HFFc6 (cell line): Measurements from ENCODE around the gene MITF. TPM values are rescaled to one million over a fixed set of nuclear protein-coding genes. Genes with fewer than 3 reads are reported as not detected.

Experiments used
- DNase-seq: peaks from one replicate; pipeline ENCODE4 v3.0.0-alpha.2; 2018
- H3K27ac Mint-ChIP-seq: 2 replicates; pipeline ENCODE4 v1.8.0; 2020; ENCODE audit warnings: mild to moderate bottlenecking, mixed read lengths
- H3K27me3 Mint-ChIP-seq: 2 replicates; pipeline ENCODE4 v1.8.0; 2021; ENCODE audit warnings: mild to moderate bottlenecking, moderate library complexity, mixed read lengths; ENCODE audit not compliant: insufficient read depth
- H3K36me3 Mint-ChIP-seq: 2 replicates; pipeline ENCODE4 v1.8.0; 2021; ENCODE audit warnings: low read depth, mixed read lengths
- H3K4me1 Mint-ChIP-seq: 2 replicates; pipeline ENCODE4 v1.8.0; 2020; ENCODE audit warnings: low read depth, mixed read lengths
- H3K4me3 Mint-ChIP-seq: 2 replicates; pipeline ENCODE4 v1.8.0; 2020; ENCODE audit warnings: mild to moderate bottlenecking, moderate library complexity, mixed read lengths
- H3K9me3 Mint-ChIP-seq: 2 replicates; pipeline ENCODE4 v1.8.0; 2020; ENCODE audit warnings: mild to moderate bottlenecking, mixed read lengths
- CTCF ChIP-seq: fragments of 200-600 bp; sonication (generic); IDR thresholded peaks from 2 replicates; pipeline ENCODE4 v1.5.0; 2021; ENCODE audit warnings: antibody characterized with exemption, mild to moderate bottlenecking
- total RNA-seq, 6 experiments: library from RNA; stranded (reverse); fragmentation: NEBNext Ultra II Directional; extraction: Animal tissue kit (Norgen Biotek cat#: 25700); gene quantifications; 2 replicates in 1 of 6; 3 replicates in 5 of 6; pipeline ENCODE4 v1.2.3, GENCODE V29; 2021

Gene MITF
- total RNA-seq, 6 experiments from 2014 or later, result 23.3 to 38.2 (median 25.7) TPM

DNA sequence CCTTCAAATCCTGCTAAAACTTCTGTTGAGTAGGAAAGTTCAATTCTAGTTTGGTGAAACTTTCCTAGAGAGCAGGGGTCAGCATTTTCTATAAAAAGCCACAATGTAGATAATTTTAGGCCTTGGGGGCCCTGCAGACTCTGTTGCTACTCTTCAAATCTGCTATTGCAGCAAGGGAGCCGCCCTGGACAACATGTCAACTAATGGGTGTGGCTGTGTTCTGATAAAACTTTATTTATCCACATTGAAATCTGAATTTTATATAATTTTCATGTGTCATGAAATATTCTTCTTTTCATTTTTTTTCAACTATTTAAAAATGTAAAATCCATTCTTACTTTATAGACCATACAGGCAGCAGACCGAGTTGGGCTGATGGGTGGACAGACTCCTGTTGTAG, 192.8 kb downstream of the MITF start:
- TF ChIP-seq CTCF, result no peak
- no peak for DNase-seq
- Mint-ChIP-seq H3K27me3 (peaks cover under 1% of the 10 kb centered on the region), H3K4me1 (no peaks in the 10 kb centered on the region; the same call in 1 of the 2 replicates), H3K27ac (no peak overlapping the region), H3K9me3 (no peaks in the 10 kb centered on the region), H3K4me3 (no peak overlapping the region), H3K36me3 (peaks cover 7% of the 10 kb centered on the region)

- H3K27ac Mint-ChIP-seq, result no peak overlapping the region
- no peak for TF ChIP-seq CTCF
Measured at GRCh38 chr3:69932501-69932900, 193.2 kb downstream of the MITF start.

DNA sequence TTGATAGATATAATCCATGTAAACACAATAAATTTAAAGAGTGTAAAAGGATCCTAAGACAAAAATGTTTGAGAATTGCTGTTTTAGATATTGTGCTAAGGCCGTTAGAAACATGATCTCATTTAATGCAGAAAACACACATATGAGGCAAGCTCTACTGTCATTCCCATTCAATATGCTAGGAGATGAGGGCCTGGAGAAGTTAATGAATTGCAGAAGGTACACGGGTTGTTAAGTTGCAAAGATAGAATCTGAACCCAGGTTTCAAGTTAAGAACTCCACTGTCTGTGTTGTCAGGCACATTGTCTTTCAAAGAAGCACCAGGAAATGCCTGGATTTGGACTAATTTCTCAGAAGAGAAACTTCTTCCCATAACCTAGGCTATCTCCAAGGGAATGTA, 195.1 kb downstream of the MITF start:
- TF ChIP-seq CTCF, result no peak
- no peak for DNase-seq

More at GRCh38 chr3:69932501-69932900, 193.2 kb downstream of the MITF start:
- H3K9me3 Mint-ChIP-seq, result no peaks in the 10 kb centered on the region
- no peaks in the 10 kb centered on the region; the same call in 1 of the 2 replicates for H3K4me1 Mint-ChIP-seq
- DNase-seq, result no peak
- no peak overlapping the region for H3K4me3 Mint-ChIP-seq
- peaks cover 7% of the 10 kb centered on the region for H3K36me3 Mint-ChIP-seq
- H3K27me3 Mint-ChIP-seq, result no peaks in the 10 kb centered on the region; the same call in none of the 2 replicates

DNA sequence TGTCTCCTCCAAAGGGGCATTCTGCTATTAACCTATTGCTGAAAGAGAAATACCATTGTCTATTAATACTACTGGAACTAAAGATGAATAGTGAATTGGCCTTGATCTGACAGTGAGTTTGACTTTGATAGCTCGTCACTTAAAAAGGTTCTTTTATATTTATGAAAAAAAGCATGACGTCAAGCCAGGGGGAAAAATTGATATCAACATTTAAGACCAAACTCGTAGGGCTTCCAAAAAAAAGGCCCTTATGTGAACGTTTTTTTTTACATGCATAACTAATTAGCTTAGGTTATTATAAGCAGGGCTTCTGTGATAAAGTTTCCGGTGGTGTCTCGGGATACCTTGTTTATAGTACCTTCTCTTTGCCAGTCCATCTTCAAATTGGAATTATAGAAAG, 197.0 kb downstream of the MITF start:
- H3K36me3 Mint-ChIP-seq, result no peaks in the 10 kb centered on the region
- H3K4me1 Mint-ChIP-seq, result peaks cover 10% of the 10 kb centered on the region
- H3K27ac Mint-ChIP-seq, result no peak overlapping the region
- no peak for DNase-seq
- H3K9me3 Mint-ChIP-seq, result no peaks in the 10 kb centered on the region
- H3K4me3 Mint-ChIP-seq, result no peak overlapping the region
- no peak for TF ChIP-seq CTCF
- H3K27me3 Mint-ChIP-seq, result no peaks in the 10 kb centered on the region

More for the DNA sequence above, 195.1 kb downstream of the MITF start:
- Mint-ChIP-seq H3K4me1 (no peaks in the 10 kb centered on the region; the same call in 1 of the 2 replicates), H3K27ac (no peak overlapping the region), H3K27me3 (no peaks in the 10 kb centered on the region; the same call in 1 of the 2 replicates), H3K9me3 (no peaks in the 10 kb centered on the region), H3K4me3 (no peak overlapping the region), H3K36me3 (peaks cover 7% of the 10 kb centered on the region)

DNA sequence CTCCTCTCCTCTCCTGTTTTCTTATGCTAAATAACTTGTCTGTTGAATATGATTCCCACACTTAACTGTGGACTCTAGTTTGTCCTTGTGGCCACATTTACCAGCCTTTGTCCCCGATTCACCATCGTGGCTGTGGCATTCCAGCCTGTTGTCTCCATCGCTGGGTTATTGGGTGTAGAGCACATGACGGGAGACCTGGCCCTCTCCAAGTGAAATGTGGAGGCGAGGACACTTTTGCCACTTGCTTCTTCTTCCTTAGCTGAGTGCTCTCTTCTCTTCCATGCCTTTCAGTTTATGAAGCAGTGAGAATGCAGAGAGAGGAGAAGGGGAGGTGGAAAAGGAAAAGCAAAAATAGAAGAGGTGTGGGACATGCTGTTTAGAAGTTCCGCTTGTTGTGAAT, 198.8 kb downstream of the MITF start:
- no peak for DNase-seq
- H3K36me3 Mint-ChIP-seq, result no peaks in the 10 kb centered on the region
- no peaks in the 10 kb centered on the region for H3K27me3 Mint-ChIP-seq
- no peak for TF ChIP-seq CTCF
- H3K4me3 Mint-ChIP-seq, result no peak overlapping the region
- peaks cover 24% of the 10 kb centered on the region for H3K4me1 Mint-ChIP-seq
- no peaks in the 10 kb centered on the region for H3K9me3 Mint-ChIP-seq
- H3K27ac Mint-ChIP-seq, result no peak overlapping the region

DNA sequence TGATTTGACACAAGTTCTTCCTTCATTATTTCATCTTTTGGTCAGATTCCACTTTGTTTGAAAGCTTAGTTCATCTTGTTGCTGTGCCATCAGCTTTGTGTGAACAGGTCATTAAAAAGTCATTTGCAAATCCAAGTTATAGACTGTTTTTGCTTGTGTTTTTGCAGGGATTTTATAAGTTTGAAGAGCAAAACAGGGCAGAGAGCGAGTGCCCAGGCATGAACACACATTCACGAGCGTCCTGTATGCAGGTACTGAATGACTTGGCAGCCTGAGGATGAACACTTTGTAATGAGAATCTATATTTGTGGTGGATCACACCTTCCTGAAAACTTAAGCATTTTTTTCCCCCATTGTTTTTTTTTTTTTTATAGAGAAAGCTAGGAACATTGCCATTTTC, 199.7 kb downstream of the MITF start:
- Mint-ChIP-seq H3K9me3 (no peaks in the 10 kb centered on the region), H3K27me3 (no peaks in the 10 kb centered on the region), H3K36me3 (no peaks in the 10 kb centered on the region), H3K4me1 (peaks cover 24% of the 10 kb centered on the region), H3K4me3 (no peak overlapping the region), H3K27ac (no peak overlapping the region)
- no peak for DNase-seq
- no peak for TF ChIP-seq CTCF
